ENCODE measurements around the gene COMMD8. TPM values are rescaled to one million over a fixed set of nuclear protein-coding genes. Genes with fewer than 3 reads are reported as not detected.

The COMMD8 gene
- total and polyA plus RNA-seq, 10 of the 15 experiments (the other 5 are each of a cell fraction or from before 2014, with no cell fraction given) = 27.6 to 156 (median 48.4) TPM

DNA sequence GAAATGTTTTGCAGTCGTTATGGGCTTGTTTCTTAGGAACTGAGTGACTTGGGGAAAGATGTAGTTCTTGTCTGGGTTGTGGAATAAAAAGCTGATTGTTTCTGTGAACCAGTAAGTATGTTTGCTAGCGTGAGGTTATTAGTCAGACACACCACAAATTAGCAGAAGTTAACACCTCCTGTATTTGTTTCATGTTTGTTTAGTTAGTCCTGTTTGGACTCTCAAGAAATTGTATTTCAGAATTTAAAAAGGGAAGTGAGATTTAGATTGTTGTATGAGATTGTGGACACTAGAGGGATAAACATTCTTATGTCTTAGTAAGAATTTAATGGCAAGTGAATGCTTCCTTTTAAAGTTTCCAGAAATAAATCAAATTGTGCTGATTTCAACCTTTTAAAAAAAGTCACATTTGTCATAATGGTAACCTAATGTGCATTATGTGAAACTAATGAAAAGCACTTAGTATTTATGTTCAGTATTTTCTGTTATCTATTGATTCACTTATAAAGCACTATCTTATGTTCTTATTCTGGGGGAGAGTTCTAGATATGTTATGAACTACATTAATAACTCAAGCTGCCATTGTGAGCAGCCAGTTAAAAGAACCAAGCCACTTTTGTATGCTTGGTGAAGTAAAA, 47.1 kb upstream of the COMMD8 start (continued):
- TF ChIP-seq FOXM1 (IDR thresholded peaks at IDR 0.05; ENCODE audit: low read depth, low read length) = peak; percentile 80; the same call in 1 of the 2 replicates
- no peak for TF ChIP-seq YBX1 (IDR thresholded peaks at IDR 0.05)
- TF ChIP-seq, protein P1, sequence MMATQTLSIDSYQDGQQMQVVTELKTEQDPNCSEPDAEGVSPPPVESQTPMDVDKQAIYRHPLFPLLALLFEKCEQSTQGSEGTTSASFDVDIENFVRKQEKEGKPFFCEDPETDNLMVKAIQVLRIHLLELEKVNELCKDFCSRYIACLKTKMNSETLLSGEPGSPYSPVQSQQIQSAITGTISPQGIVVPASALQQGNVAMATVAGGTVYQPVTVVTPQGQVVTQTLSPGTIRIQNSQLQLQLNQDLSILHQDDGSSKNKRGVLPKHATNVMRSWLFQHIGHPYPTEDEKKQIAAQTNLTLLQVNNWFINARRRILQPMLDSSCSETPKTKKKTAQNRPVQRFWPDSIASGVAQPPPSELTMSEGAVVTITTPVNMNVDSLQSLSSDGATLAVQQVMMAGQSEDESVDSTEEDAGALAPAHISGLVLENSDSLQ (IDR thresholded peaks at IDR 0.05) = peak; percentile 86
- TF ChIP-seq CBX3 (IDR thresholded peaks at IDR 0.05; ENCODE audit: borderline replicate concordance, low read depth) = no peak
- no peak for TF ChIP-seq POLR2AphosphoS5 (IDR thresholded peaks at IDR 0.05; ENCODE audit: low read length)
- no peak for TF ChIP-seq MAX (IDR thresholded peaks at IDR 0.05; ENCODE audit: low read depth, low read length)
- TF ChIP-seq SREBF1 (IDR thresholded peaks at IDR 0.05; ENCODE audit: low read length) = no peak
- TF ChIP-seq SKIL (IDR thresholded peaks at IDR 0.05; ENCODE audit: low read depth, poor library complexity, severe bottlenecking) = peak; percentile 94
- TF ChIP-seq BMI1 (IDR thresholded peaks at IDR 0.05; ENCODE audit: borderline replicate concordance) = peak; percentile 91
- TF ChIP-seq CHD2 (IDR thresholded peaks at IDR 0.05; ENCODE audit: borderline replicate concordance, low read depth, low read length) = peak; percentile 58; the same call in 1 of the 2 replicates
- TF ChIP-seq BACH1 (IDR thresholded peaks at IDR 0.05; ENCODE audit: borderline replicate concordance) = peak; percentile 96; the same call in 1 of the 2 replicates
- no peak for TF ChIP-seq ZSCAN29 (IDR thresholded peaks at IDR 0.05)
- TF ChIP-seq, protein P2, sequence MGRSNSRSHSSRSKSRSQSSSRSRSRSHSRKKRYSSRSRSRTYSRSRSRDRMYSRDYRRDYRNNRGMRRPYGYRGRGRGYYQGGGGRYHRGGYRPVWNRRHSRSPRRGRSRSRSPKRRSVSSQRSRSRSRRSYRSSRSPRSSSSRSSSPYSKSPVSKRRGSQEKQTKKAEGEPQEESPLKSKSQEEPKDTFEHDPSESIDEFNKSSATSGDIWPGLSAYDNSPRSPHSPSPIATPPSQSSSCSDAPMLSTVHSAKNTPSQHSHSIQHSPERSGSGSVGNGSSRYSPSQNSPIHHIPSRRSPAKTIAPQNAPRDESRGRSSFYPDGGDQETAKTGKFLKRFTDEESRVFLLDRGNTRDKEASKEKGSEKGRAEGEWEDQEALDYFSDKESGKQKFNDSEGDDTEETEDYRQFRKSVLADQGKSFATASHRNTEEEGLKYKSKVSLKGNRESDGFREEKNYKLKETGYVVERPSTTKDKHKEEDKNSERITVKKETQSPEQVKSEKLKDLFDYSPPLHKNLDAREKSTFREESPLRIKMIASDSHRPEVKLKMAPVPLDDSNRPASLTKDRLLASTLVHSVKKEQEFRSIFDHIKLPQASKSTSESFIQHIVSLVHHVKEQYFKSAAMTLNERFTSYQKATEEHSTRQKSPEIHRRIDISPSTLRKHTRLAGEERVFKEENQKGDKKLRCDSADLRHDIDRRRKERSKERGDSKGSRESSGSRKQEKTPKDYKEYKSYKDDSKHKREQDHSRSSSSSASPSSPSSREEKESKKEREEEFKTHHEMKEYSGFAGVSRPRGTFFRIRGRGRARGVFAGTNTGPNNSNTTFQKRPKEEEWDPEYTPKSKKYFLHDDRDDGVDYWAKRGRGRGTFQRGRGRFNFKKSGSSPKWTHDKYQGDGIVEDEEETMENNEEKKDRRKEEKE (IDR thresholded peaks at IDR 0.05) = no peak
- no peak; the same call in 1 of the 2 replicates for TF ChIP-seq TBL1XR1 (IDR thresholded peaks at IDR 0.05; ENCODE audit: low read depth, low read length)
- peak; percentile 90 for TF ChIP-seq ATF7 (IDR thresholded peaks at IDR 0.05; ENCODE audit: low read depth)
- TF ChIP-seq YY1 (IDR thresholded peaks at IDR 0.05; ENCODE audit: low read depth, low read length) = no peak
- peak; percentile 52; the same call in 1 of the 2 replicates for TF ChIP-seq PAX5 (IDR thresholded peaks at IDR 0.05; ENCODE audit: borderline replicate concordance, low read depth, low read length)
- TF ChIP-seq MEF2A (IDR thresholded peaks at IDR 0.05; ENCODE audit: insufficient read depth, low read depth, low read length) = peak; percentile 67
- TF ChIP-seq, protein P3, sequence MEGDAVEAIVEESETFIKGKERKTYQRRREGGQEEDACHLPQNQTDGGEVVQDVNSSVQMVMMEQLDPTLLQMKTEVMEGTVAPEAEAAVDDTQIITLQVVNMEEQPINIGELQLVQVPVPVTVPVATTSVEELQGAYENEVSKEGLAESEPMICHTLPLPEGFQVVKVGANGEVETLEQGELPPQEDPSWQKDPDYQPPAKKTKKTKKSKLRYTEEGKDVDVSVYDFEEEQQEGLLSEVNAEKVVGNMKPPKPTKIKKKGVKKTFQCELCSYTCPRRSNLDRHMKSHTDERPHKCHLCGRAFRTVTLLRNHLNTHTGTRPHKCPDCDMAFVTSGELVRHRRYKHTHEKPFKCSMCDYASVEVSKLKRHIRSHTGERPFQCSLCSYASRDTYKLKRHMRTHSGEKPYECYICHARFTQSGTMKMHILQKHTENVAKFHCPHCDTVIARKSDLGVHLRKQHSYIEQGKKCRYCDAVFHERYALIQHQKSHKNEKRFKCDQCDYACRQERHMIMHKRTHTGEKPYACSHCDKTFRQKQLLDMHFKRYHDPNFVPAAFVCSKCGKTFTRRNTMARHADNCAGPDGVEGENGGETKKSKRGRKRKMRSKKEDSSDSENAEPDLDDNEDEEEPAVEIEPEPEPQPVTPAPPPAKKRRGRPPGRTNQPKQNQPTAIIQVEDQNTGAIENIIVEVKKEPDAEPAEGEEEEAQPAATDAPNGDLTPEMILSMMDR (IDR thresholded peaks at IDR 0.05 in 2 of 3, conservative IDR thresholded peaks at IDR 0.05 in 1 of 3; ENCODE audit: control insufficient read depth in 2 of 3, extremely low read depth in 1 of 3, insufficient read depth in 1 of 3, low read depth in 3 of 3, low read length in 3 of 3) = peak in 2 of 3 experiments; percentile 2 to 42; a peak in 2 of 6 replicates
- TF ChIP-seq ASH2L (IDR thresholded peaks at IDR 0.05; ENCODE audit: borderline replicate concordance, low read depth) = no peak
- no peak for TF ChIP-seq MTA3 (IDR thresholded peaks at IDR 0.05; ENCODE audit: borderline replicate concordance, low read length)
- TF ChIP-seq MTA2 (IDR thresholded peaks at IDR 0.05; ENCODE audit: low read depth) = peak; percentile 100
- TF ChIP-seq SMAD5 (IDR thresholded peaks at IDR 0.05; ENCODE audit: low read depth) = no peak
